C4-2B (cell line): ENCODE results near the gene ISM2.

Experiments
- CTCF ChIP-seq: fragments of 450-650 bp; conservative IDR thresholded peaks from 2 replicates; pipeline ENCODE4 v1.5.1; 2017; ENCODE audit warnings: mild to moderate bottlenecking
- ZFX ChIP-seq: fragments of 450-650 bp; IDR thresholded peaks from 2 replicates; pipeline ENCODE4 v1.6.1; 2017

- TF ChIP-seq CTCF (no peak), ZFX (no peak; the same call in 1 of the 2 replicates)
These were observed at the start of gene ISM2 for GRCh38 chr14:77498120-77498979.
